ENCODE results near the gene CIDEA.

CIDEA gene

DNA sequence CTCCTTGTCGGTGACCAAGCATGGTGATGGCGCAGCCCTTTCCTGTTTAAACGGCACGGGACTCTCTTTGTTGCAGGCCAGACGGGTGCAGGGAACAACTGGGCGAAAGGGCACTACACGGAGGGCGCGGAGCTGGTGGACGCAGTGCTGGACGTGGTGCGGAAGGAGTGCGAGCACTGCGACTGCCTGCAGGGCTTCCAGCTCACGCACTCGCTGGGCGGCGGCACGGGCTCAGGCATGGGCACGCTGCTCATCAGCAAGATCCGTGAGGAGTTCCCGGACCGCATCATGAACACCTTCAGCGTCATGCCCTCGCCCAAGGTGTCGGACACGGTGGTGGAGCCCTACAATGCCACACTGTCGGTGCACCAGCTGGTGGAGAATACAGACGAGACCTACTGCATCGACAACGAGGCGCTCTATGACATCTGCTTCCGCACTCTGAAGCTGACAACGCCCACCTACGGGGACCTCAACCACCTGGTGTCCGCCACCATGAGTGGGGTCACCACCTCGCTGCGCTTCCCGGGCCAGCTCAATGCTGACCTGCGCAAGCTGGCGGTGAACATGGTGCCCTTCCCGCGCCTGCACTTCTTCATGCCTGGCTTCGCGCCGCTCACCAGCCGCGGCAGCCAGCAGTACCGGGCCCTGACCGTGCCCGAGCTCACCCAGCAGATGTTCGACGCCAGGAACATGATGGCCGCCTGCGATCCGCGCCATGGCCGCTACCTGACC lies 71.0 kb downstream of the CIDEA start:
- no peak for DNase-seq

DNA sequence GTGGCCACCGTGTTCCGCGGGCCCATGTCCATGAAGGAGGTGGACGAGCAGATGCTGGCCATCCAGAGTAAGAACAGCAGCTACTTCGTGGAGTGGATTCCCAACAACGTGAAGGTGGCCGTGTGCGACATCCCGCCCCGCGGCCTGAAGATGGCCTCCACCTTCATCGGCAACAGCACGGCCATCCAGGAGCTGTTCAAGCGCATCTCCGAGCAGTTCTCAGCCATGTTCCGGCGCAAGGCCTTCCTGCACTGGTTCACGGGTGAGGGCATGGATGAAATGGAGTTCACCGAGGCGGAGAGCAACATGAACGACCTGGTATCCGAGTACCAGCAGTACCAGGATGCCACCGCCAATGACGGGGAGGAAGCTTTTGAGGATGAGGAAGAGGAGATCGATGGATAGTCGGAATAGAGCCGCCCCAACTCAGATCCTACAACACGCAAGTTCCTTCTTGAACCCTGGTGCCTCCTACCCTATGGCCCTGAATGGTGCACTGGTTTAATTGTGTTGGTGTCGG lies 71.6 kb downstream of the CIDEA start:
- no peak for DNase-seq

DNA sequence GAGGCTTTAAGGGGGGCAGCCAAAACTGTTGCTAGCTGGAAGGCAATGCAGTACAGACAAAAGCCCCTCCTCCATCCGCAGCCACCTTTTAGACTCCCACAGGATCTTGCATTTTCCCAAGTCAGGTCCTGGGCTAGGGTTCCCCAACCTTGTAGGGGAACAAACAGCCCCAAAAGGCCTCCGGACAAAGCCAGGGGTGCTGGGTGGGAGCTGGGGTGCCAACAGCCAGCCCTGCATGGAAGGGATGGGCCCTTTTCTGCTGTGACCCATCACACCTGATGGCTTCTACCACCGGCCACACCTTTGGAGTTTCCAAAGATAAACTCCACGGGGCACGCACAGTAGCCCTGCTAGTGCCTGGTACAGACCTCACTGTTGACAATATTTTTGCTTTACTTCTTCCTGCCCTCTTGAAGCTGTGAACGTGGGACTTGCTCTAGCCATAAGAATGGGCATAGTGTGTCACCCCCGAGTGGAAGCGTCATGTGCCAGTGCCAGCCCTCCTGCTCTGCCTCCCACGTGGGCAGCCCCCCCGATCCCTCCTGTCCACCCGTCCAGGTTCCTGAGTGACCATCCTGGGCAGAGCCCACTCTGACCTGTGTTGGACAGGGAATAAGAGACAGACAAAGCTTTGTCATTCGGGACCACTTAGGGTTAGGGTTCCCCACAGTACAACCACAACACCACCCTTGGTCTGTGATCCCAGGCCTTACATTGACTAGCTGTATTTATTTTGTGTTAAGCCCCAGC lies 72.7 kb downstream of the CIDEA start:
- DNase-seq = no peak
